GM12878 (cell line): ENCODE results near the gene LCORL.

Source experiments
- BCL3 ChIP-seq: IDR thresholded peaks from 2 replicates; pipeline ENCODE4 v1.6.1; 2011; ENCODE audit warnings: borderline replicate concordance, low read depth, mild to moderate bottlenecking, moderate library complexity, low read length; ENCODE audit not compliant: insufficient read depth, poor library complexity, severe bottlenecking
- BRCA1 ChIP-seq: IDR thresholded peaks from 2 replicates; pipeline ENCODE4 v1.6.1; 2011; ENCODE audit warnings: low read depth, low read length, improper control_type of control experiment
- CTCF ChIP-seq, 3 experiments: IDR thresholded peaks in 2 of 3; conservative IDR thresholded peaks in 1 of 3; 2 replicates each; pipeline ENCODE4 v1.5.1; 2011; ENCODE audit warnings: low read depth in 3 of 3, low read length in 3 of 3, mild to moderate bottlenecking in 3 of 3, control low read depth in 2 of 3, moderate library complexity in 2 of 3, inconsistent platforms in 1 of 3, mixed read lengths in 1 of 3; ENCODE audit not compliant: control insufficient read depth in 2 of 3, insufficient read depth in 1 of 3; ENCODE audit errors: extremely low read depth in 1 of 3
- EP300 ChIP-seq, 2 experiments: fragments of 150-350 bp in 1 of 2; IDR thresholded peaks; 2 replicates each; pipeline ENCODE4 v1.6.1; 2011 to 2012; ENCODE audit warnings: low read depth in 2 of 2, low read length in 2 of 2, borderline replicate concordance in 1 of 2, improper control_type of control experiment in 1 of 2, inconsistent platforms in 1 of 2; ENCODE audit not compliant: control insufficient read depth in 1 of 2
- GABPA ChIP-seq: IDR thresholded peaks from 2 replicates; pipeline ENCODE4 v1.6.1; 2014; ENCODE audit warnings: antibody characterized with exemption, low read depth, mild to moderate bottlenecking, inconsistent platforms
- GATAD2B ChIP-seq: fragments of 450-650 bp; conservative IDR thresholded peaks from 2 replicates; pipeline ENCODE4 v1.6.1; 2017; ENCODE audit warnings: low read depth, mild to moderate bottlenecking, moderate library complexity
- HDGF ChIP-seq: fragments of 450-650 bp; IDR thresholded peaks from 2 replicates; pipeline ENCODE4 v1.6.1; 2016; ENCODE audit warnings: antibody characterized with exemption
- JUND ChIP-seq: IDR thresholded peaks from 2 replicates; pipeline ENCODE4 v1.6.1; 2012; ENCODE audit warnings: low read depth, mild to moderate bottlenecking, low read length, improper control_type of control experiment, moderate library complexity
- NFXL1 ChIP-seq: fragments of 450-650 bp; IDR thresholded peaks from 2 replicates; pipeline ENCODE4 v1.6.1; 2017; ENCODE audit warnings: antibody characterized with exemption, mild to moderate bottlenecking, borderline replicate concordance
- PAX5 ChIP-seq: IDR thresholded peaks from 2 replicates; pipeline ENCODE4 v1.6.1; 2011; ENCODE audit warnings: low read depth, low read length, borderline replicate concordance
- SUZ12 ChIP-seq: fragments of 200-600 bp; sonication (generic); IDR thresholded peaks from one replicate; pipeline ENCODE4 v1.6.1; 2018; ENCODE audit warnings: antibody characterized with exemption, mild to moderate bottlenecking; ENCODE audit not compliant: unreplicated experiment
- USF2 ChIP-seq: IDR thresholded peaks from 2 replicates; pipeline ENCODE4 v1.6.1; 2011; ENCODE audit warnings: low read depth, low read length, improper control_type of control experiment, borderline replicate concordance
- ZBED1 ChIP-seq: IDR thresholded peaks from 2 replicates; pipeline ENCODE4 v1.6.1; 2016; ENCODE audit warnings: borderline replicate concordance
- ZNF217 ChIP-seq: fragments of 450-650 bp; IDR thresholded peaks from 2 replicates; pipeline ENCODE4 v1.6.1; 2017; ENCODE audit warnings: antibody characterized with exemption, mild to moderate bottlenecking

GRCh38 chr4:17894421-17894820 lies 127.1 kb downstream of the LCORL start:
- TF ChIP-seq CTCF (IDR thresholded peaks at IDR 0.05 in 2 of 3, conservative IDR thresholded peaks at IDR 0.05 in 1 of 3; ENCODE audit: control insufficient read depth in 2 of 3, extremely low read depth in 1 of 3, insufficient read depth in 1 of 3, low read depth in 3 of 3, low read length in 3 of 3) (no peak), EP300 (IDR thresholded peaks at IDR 0.05; ENCODE audit: borderline replicate concordance in 1 of 2, control insufficient read depth in 1 of 2, low read depth in 2 of 2, low read length in 2 of 2) (no peak), ZNF217 (no peak), GABPA (no peak), BCL3 (no peak), GATAD2B (no peak), USF2 (no peak), NFXL1 (no peak), SUZ12 (no peak), JUND (no peak), PAX5 (no peak), HDGF (no peak), ZBED1 (no peak), BRCA1 (no peak)
